ENCODE data around the gene GCH1.

DNA sequence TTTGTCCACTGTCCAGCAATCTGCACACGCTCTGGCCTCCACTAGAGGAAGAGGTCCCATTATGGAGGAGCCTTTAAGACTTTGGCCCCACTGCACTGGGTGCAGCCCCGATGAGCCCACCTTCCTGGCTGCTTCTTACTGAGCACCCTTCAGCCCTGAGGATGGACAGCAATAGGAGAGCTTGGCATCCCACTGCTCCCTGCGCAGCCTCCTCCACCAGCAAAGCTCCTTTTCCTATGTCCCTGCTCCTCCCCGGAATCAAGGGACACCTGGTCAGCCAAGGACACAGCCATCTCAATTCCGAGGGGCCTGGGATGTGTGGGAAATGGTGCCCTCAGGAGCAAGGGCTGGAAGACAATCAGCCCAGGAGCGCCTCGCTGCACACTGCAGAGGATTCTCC, 94.7 kb downstream of the GCH1 start:
- TF ChIP-seq CTCF (IDR thresholded peaks at IDR 0.05) (no peak), POLR2A (IDR thresholded peaks at IDR 0.05) (no peak)

Measured in ovary (tissue), 3 donors.